GM10248 (cell line): Measurements from ENCODE around the gene SLC27A6.
"Not testable (repeated sequence)": the region's sequence is repeated elsewhere in the genome, so short reads cannot be mapped to it uniquely, and the experiment has no call there.

Experiments
- CTCF ChIA-PET: fragments of 300-600 bp; sonication (Branson Sonifier 250); formaldehyde crosslinking; extraction: SDS; loops from one replicate; lab custom pipeline; 2021; ENCODE audit warnings: antibody characterized with exemption; lab: Yijun Ruan, JAX
- POLR2A ChIA-PET: fragments of 350-650 bp; sonication (Branson Sonifier 250); formaldehyde crosslinking; extraction: SDS; loops from one replicate; lab custom pipeline; 2020; ENCODE audit warnings: antibody characterized with exemption; lab: Yijun Ruan, JAX
- DNase-seq: peaks from one replicate; pipeline ENCODE4 v3.0.0; 2012; ENCODE audit errors: extremely low spot score
- CTCF ChIP-seq: IDR thresholded peaks from 2 replicates; pipeline ENCODE4 v1.5.1; 2012; ENCODE audit warnings: mild to moderate bottlenecking, low read depth; ENCODE audit errors: extremely low read depth, missing control alignments, control extremely low read depth

Gene SLC27A6

GRCh38 chr5:129022599-129022998, 57.3 kb downstream of the SLC27A6 start:
- no peak for DNase-seq
- ChIA-PET CTCF (no interaction called here), POLR2A (no interaction called here)
- TF ChIP-seq CTCF, result no peak

GRCh38 chr5:129027260-129027659, 62.0 kb downstream of the SLC27A6 start:
- CTCF ChIA-PET, result no interaction called here
- POLR2A ChIA-PET, result no interaction called here
- no peak for TF ChIP-seq CTCF
- no peak for DNase-seq

GRCh38 chr5:129031886-129032683, 66.8 kb downstream of the SLC27A6 start:
- ChIA-PET CTCF (no interaction called here), POLR2A (no interaction called here)
- DNase-seq, result no peak
- no peak for TF ChIP-seq CTCF

DNA sequence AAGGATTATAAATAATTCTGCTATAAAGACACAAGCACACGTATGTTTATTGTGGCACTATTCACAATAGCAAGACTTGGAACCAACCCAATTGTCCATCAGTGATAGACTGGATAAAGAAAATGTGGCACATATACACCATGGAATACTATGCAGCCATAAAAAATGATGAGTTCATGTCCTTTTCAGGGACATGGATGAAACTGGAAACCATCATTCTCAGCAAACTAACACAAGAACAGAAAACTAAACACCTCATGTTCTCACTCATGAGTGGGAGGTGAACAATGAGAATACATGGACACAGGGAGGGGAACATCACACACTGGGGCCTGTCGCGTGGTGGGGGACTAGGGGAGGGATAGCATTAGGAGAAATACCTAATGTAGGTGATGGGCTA, 71.0 kb downstream of the SLC27A6 start:
- DNase-seq, CTCF ChIA-PET, POLR2A ChIA-PET: not testable (repeated sequence)

DNA sequence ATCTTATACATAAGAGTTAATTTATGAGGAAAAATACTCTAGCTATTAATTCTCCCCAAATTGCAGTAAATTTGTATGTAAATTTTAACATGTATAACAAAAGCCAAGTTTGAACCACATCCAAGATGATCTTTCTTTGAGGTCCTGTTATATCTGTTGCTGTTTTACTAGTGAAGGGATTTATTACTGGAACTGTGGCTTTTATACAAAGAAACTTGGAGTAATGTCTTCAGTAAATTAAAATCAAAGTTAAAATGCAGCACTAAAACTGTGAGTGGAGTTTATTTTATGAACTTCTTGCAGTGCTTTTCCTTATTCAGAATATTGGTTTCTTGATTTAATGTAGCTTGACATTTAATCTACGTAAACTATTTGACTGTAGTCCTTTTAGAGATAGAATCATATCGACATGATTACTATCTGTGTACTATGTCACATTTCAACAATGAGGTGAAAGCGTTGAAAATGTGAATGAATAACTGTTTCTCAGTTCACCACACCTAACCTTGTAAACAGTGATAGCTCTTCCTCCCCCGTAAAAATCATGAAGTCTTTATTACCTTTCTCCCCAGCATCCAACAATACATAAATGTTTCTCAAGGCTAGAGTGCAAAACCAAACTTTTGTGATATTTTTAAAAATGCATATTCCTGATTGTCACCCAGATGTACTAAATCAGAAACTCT, 76.1 kb downstream of the SLC27A6 start:
- ChIA-PET POLR2A (no interaction called here), CTCF (interaction anchor here (1.0 to 1.3 kb wide), 3 partner anchors 12 to 53 kb away, joined by 3 read pairs; partner anchors contain the start of gene ISOC1)
- TF ChIP-seq CTCF, result no peak
- DNase-seq, result no peak

DNA sequence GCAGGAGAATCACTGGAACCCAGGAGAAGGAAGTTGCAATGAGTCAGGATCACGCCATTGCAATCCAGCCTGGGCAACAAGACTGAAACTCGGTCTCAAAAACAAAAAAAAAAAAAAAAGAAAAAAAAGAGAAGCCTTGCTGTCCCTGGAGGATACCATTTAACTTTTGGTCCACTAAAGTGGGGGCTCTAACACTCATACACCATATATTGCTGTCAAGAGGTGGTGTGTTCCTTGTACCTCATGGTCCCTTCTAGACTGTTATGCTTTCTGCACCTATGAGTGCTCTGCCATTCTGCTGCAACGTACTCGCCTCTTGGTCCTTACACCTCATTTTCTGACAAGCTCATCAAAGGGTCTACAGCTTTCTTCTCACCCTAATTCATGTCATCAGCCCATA, 77.0 kb downstream of the SLC27A6 start:
- POLR2A ChIA-PET, result no interaction called here
- CTCF ChIA-PET, result interaction anchor here (1.0 kb wide), 1 partner anchor 52 kb away, joined by 3 read pairs; the partner anchor contains the start of gene ISOC1
- no peak for TF ChIP-seq CTCF
- DNase-seq, result no peak

DNA sequence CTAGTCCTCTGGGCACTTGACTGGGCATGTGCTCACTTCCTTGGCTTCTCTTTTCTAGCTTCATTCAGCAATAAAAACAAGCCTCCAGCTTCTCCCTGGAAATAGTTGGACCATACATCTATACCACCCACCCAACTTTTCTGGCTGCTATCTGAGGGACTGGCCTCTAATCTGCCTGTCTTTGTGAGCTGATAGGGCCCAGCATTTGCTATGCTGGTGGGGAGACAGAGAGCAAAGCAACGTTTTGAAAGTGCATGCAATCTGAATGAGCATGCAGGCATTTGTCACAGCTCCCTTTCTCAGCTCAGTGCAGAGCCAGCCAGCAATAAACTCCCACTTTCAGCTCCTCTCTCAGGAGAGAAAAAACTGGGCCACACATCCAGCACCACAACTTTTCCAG, 78.6 kb downstream of the SLC27A6 start:
- ChIA-PET CTCF (interaction anchor here (1.1 kb wide), 1 partner anchor 9 kb away, joined by 3 read pairs; no protein-coding TSS in a partner anchor), POLR2A (no interaction called here)
- DNase-seq, result no peak
- no peak for TF ChIP-seq CTCF
